Suprapubic skin (tissue), 4 donors: ENCODE results near the gene NAPA. TPM values are rescaled to one million over a fixed set of nuclear protein-coding genes. Genes with fewer than 3 reads are reported as not detected.
A peak's percentile ranks its signal among the peaks of the same experiment; 100 is the strongest.

Source experiments
- DNase-seq, 2 donors: peaks; one replicate each; pipeline ENCODE4 v3.0.0-alpha.2; 2019; ENCODE audit warnings: low spot score in 2 of 2
- H3K27ac ChIP-seq: fragments of 200-600 bp; sonication (generic); one replicate; pipeline ENCODE4 v1.5.1; 2019
- H3K27me3 ChIP-seq: fragments of 200-600 bp; sonication (generic); one replicate; pipeline ENCODE4 v1.5.1; 2019
- H3K36me3 ChIP-seq: fragments of 200-600 bp; sonication (generic); one replicate; pipeline ENCODE4 v1.5.1; 2019
- H3K4me1 ChIP-seq: fragments of 200-600 bp; sonication (generic); one replicate; pipeline ENCODE4 v1.5.1; 2019
- H3K4me3 ChIP-seq: fragments of 200-600 bp; sonication (generic); one replicate; pipeline ENCODE4 v1.5.1; 2019; ENCODE audit warnings: mild to moderate bottlenecking
- H3K9me3 ChIP-seq: fragments of 200-600 bp; sonication (generic); one replicate; pipeline ENCODE4 v1.5.1; 2019
- EP300 ChIP-seq: sonication (generic); formaldehyde crosslinking; IDR thresholded peaks from one replicate; pipeline ENCODE4 v1.6.1; 2017; ENCODE audit warnings: antibody characterized with exemption
- POLR2A ChIP-seq, 2 donors: fragments of 450-650 bp; IDR thresholded peaks; one replicate each; pipeline ENCODE4 v1.6.1; 2017; ENCODE audit warnings: antibody characterized with exemption in 2 of 2, mild to moderate bottlenecking in 2 of 2, moderate library complexity in 2 of 2
- POLR2AphosphoS5 ChIP-seq, 3 donors: sonication (generic); formaldehyde crosslinking; IDR thresholded peaks; one replicate each; pipeline ENCODE4 v1.6.1; 2017; ENCODE audit warnings: antibody characterized with exemption in 3 of 3
- WGBS: methylation state at CpG from one replicate; pipeline ENCODE4 v1.1.5; 2018; 5-methylcytosine and 5-hydroxymethylcytosine counted together
- total RNA-seq, 4 donors: library from RNA; depleted of rRNA; stranded (reverse); fragments of >200 nt; gene quantifications; one replicate each; pipeline ENCODE4 v1.1.0, GENCODE V29; 2016
- TF ChIP-seq, protein P1 (sequence below), 2 donors: fragments of 200-600 bp in 1 of 2; fragments of 450-650 bp in 1 of 2; sonication (generic) in 1 of 2; IDR thresholded peaks; one replicate each; pipeline ENCODE4 v1.5.1; 2016 to 2019; ENCODE audit warnings: antibody characterized with exemption in 2 of 2, mild to moderate bottlenecking in 1 of 2, moderate library complexity in 1 of 2

NAPA gene
- total RNA-seq, 4 donors from 2014 or later = 170 to 232 (median 193) TPM

DNA sequence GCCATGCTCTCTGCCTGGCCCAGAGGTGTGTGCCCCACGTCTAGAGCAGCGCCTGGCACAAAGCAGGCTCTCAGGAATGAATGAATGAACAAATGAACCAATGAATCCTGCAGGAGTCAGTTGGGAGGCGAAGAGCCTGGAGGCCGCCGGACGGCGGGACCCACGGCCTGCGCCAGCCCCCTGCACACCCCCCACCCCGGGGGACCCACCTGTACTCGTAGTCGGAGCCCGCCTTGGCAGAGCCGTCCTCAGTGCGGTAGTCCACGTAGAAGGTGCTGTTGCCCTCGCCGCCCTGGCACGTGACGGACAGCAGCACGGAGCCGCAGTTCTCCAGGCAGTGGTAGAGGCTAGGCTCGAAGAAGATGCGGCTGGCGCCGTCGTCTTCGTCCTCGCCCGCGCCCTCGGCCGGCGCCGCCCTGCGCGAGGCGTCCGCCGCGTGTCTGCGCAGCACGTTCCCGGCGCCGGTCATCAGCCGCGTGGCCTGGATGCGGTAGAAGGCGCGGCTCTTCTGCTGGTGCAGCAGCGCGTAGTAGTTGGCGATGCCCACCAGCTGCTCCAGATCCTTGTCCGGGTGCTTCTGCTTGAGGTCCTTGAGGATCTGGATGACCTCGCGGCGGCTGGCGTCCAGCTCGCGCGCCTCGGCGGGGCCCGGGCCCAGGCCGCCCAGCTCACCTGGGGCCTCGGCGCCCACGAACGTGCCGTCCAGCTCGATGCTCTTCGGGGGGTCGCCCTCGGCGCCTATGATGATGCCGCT, 58.0 kb downstream of the NAPA start:
- H3K27me3 ChIP-seq = peaks cover 55% of the 10 kb centered on the region
- TF ChIP-seq POLR2A (IDR thresholded peaks at IDR 0.05) (no peak), EP300 (no peak), POLR2AphosphoS5 (IDR thresholded peaks at IDR 0.05) (no peak)
- TF ChIP-seq, protein P1, sequence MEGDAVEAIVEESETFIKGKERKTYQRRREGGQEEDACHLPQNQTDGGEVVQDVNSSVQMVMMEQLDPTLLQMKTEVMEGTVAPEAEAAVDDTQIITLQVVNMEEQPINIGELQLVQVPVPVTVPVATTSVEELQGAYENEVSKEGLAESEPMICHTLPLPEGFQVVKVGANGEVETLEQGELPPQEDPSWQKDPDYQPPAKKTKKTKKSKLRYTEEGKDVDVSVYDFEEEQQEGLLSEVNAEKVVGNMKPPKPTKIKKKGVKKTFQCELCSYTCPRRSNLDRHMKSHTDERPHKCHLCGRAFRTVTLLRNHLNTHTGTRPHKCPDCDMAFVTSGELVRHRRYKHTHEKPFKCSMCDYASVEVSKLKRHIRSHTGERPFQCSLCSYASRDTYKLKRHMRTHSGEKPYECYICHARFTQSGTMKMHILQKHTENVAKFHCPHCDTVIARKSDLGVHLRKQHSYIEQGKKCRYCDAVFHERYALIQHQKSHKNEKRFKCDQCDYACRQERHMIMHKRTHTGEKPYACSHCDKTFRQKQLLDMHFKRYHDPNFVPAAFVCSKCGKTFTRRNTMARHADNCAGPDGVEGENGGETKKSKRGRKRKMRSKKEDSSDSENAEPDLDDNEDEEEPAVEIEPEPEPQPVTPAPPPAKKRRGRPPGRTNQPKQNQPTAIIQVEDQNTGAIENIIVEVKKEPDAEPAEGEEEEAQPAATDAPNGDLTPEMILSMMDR (IDR thresholded peaks at IDR 0.05) = no peak
- H3K4me1 ChIP-seq = peaks cover 12% of the 10 kb centered on the region
- H3K9me3 ChIP-seq = no peaks in the 10 kb centered on the region
- no peaks in the 10 kb centered on the region for H3K36me3 ChIP-seq
- peak overlapping the region; percentile 16 for H3K4me3 ChIP-seq
- no peak overlapping the region for H3K27ac ChIP-seq
- 34% methylated on average over 27 of the region's 77 CpGs for WGBS
- DNase-seq = no peak

DNA sequence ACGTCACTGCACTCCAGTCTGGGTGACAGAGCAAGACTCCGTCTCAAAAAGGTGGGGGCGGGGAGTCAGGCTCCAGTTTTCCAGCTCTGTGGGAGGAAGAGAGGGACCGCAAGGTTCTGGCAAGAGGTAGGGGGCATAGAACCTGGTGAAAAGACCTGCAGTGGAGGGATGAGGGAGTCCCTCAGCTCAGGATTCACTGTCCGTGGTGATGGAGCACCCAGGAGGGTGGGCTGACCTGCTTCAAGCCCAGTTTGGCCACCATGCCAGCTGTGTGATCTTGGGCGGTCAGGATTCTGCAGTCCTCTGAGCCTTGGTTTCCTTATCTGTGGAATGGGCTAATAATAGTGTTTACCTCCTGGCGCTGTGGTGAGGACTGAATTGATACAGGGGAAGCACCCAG, 64.4 kb downstream of the NAPA start:
- Histone ChIP-seq H3K4me1 (peaks cover 15% of the 10 kb centered on the region), H3K4me3 (no peak overlapping the region), H3K9me3 (no peaks in the 10 kb centered on the region), H3K27ac (no peak overlapping the region), H3K27me3 (peaks cover 47% of the 10 kb centered on the region), H3K36me3 (no peaks in the 10 kb centered on the region)
- WGBS = 60% methylated on average over 7 of the region's 7 CpGs
- no peak for DNase-seq
- TF ChIP-seq POLR2A (IDR thresholded peaks at IDR 0.05) (no peak), POLR2AphosphoS5 (IDR thresholded peaks at IDR 0.05) (no peak), EP300 (no peak)
- TF ChIP-seq, protein P1 (IDR thresholded peaks at IDR 0.05) = no peak

DNA sequence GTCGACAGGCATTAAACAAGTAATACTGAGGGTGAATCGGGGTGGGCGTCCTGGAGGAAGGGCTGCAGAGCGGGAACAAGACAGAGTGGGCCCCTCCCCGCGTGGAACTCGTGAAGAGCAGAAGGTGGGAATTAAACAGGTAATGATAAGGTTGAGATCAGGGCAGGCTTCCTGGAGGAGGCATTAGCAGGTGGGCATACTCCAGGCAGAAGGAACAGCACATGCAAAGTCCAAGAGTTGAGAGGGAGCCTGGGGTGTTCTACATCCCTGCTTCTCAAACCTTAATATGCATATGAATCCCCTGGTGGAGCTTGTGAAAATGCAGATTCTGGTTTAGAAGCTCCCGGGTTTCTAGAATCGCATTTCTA, 66.5 kb downstream of the NAPA start:
- H3K27me3 ChIP-seq = peaks cover 68% of the 10 kb centered on the region

DNA sequence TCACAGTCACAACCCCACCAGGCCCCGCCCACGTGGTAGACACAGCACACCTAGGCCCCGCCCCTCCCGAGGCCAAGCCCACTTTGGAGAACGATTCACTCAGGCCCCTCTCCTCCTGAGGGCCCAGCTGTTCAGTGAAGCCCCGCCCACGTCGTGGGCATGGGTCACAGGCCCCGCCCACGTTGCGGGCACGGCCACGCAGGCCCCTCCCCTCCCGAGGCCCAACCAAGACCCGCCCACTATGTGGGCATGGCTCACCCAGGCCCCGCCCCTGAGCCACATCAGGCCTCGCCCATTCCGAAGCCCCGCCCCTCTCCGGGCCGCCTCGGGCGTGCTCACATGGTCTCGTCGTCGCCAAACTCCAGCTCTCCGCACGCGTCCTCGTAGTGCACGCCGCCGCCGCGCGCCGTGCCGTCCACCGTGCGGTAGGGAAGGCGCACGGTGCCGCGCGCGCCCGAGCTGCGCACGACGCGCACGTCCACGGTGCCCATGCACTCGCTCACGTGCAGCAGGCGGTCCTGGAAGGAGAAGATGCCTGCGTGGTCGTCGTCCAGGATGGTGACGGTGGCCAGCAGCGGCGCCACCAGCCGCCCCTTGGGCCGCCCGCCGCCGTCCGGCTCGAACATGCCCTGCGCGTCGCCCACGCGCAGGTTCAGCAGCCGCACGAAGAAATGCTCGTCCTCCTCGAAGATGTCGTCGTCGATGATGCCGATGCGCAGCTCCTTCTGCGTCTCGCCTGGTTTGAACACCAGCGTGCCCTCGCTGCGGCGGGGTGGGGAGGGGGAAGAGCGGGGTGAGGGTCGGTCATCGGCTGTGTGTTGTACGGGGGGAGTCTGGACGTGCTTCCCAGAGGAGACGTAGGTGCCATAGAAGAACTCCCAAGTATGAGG, 67.1 kb downstream of the NAPA start:
- Histone ChIP-seq H3K9me3 (no peaks in the 10 kb centered on the region), H3K4me3 (peak overlapping the region; percentile 28), H3K27ac (no peak overlapping the region), H3K36me3 (no peaks in the 10 kb centered on the region), H3K4me1 (peaks cover 26% of the 10 kb centered on the region), H3K27me3 (peaks cover 74% of the 10 kb centered on the region)
- DNase-seq = no peak
- TF ChIP-seq POLR2AphosphoS5 (IDR thresholded peaks at IDR 0.05) (no peak), POLR2A (IDR thresholded peaks at IDR 0.05) (no peak), EP300 (no peak)
- TF ChIP-seq, protein P1 (IDR thresholded peaks at IDR 0.05) = no peak
- WGBS = 11% methylated on average over 16 of the region's 95 CpGs

More for the DNA sequence above, 66.5 kb downstream of the NAPA start:
- H3K4me3 ChIP-seq = no peak overlapping the region
- peaks cover 26% of the 10 kb centered on the region for H3K4me1 ChIP-seq
- no peak overlapping the region for H3K27ac ChIP-seq
- TF ChIP-seq POLR2A (IDR thresholded peaks at IDR 0.05) = no peak
- no peak for TF ChIP-seq POLR2AphosphoS5 (IDR thresholded peaks at IDR 0.05)
- TF ChIP-seq EP300 = no peak
- TF ChIP-seq, protein P1 (IDR thresholded peaks at IDR 0.05) = no peak
- WGBS = 29% methylated on average over 9 of the region's 9 CpGs
- H3K9me3 ChIP-seq = no peaks in the 10 kb centered on the region
- no peaks in the 10 kb centered on the region for H3K36me3 ChIP-seq
- no peak for DNase-seq
